ENCODE results near the gene SFI1. TPM values are rescaled to one million over a fixed set of nuclear protein-coding genes. Genes with fewer than 3 reads are reported as not detected.

The SFI1 gene
- total and polyA plus RNA-seq, 2 of the 8 experiments (the other 6 are each of a cell fraction or from before 2014, with no cell fraction given), result 10.4 to 30.1 TPM

DNA sequence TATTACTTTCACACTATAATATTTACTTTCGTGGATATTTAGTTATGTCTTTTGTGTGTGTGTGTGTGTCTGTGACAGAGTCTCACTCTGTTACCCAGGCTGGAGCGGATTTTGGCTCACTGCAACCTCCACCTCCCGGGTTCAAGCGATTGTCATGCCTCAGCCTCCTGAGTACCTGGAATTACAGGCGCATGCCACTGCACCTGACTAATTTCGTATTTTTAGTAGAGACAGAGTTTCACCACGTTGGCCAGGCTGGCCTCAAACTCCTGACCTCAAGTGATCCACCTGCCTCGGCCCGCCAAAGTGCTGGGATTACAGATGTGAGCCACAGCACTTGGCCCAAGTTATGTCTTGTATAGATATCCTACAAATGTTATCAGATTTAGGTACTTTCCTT, 155.8 kb downstream of the SFI1 start:
- Histone ChIP-seq H3K23ac (ENCODE audit: insufficient read length) (no peak overlapping the region), H3K4me1 (replicated peaks in 1 of 4; ENCODE audit: control insufficient read depth in 3 of 4, insufficient read depth in 4 of 4, low read length in 3 of 4) (peaks cover 0 to 8% (median 4%) of the 10 kb centered on the region in 4 experiments; a peak in 4 of 7 replicates), H3K27ac (ENCODE audit: low read depth, low read length) (no peak overlapping the region), H3K14ac (ENCODE audit: insufficient read length) (no peak overlapping the region), H4K20me1 (replicated peaks in 1 of 2; ENCODE audit: control insufficient read depth in 1 of 2, insufficient read depth in 2 of 2, low read length in 2 of 2) (peaks cover 0 to 9% of the 10 kb centered on the region in 2 experiments), H3K23me2 (ENCODE audit: low read depth, low read length) (no peaks in the 10 kb centered on the region), H4K5ac (ENCODE audit: insufficient read length, low read depth, low read length) (no peak overlapping the region), H2AK5ac (ENCODE audit: low read depth, low read length) (no peak overlapping the region; the same call in 1 of the 2 replicates), H2BK15ac (ENCODE audit: low read length) (no peak overlapping the region), H2BK5ac (ENCODE audit: low read depth, low read length) (no peak overlapping the region), H3K36me3 (ENCODE audit: control insufficient read depth in 2 of 4, insufficient read depth in 4 of 4, low read length in 3 of 4) (peaks cover 0 to 13% (median 2%) of the 10 kb centered on the region in 4 experiments; a peak in 5 of 8 replicates), H2BK12ac (ENCODE audit: low read depth, low read length) (no peak overlapping the region), H3K79me2 (ENCODE audit: control insufficient read depth in 1 of 2, insufficient read depth in 2 of 2, low read length in 2 of 2) (peaks cover 0 to 71% of the 10 kb centered on the region in 2 experiments; a peak in 3 of 4 replicates), H3K4ac (replicated peaks; ENCODE audit: insufficient read length, low read depth, low read length) (no peak overlapping the region), H2AFZ (ENCODE audit: low read length) (no peak overlapping the region), H3K79me1 (ENCODE audit: low read depth, low read length) (peaks cover 9% of the 10 kb centered on the region), H3K18ac (ENCODE audit: extremely low read depth, low read length) (no peak overlapping the region), H2BK120ac (replicated peaks; ENCODE audit: low read depth, low read length) (no peak overlapping the region), H3K4me2 (ENCODE audit: insufficient read depth in 1 of 2, low read depth in 2 of 2, low read length in 2 of 2) (no peak overlapping the region), H4K8ac (ENCODE audit: extremely low read depth, insufficient read depth, low read length) (no peak overlapping the region), H4K91ac (replicated peaks; ENCODE audit: insufficient read length, low read length) (no peak overlapping the region), H2BK20ac (ENCODE audit: low read length) (no peak overlapping the region), H3K4me3 (ENCODE audit: extremely low read depth in 1 of 4, insufficient read depth in 2 of 4, low read depth in 3 of 4, low read length in 4 of 4) (no peak overlapping the region), H3K9ac (replicated peaks in 1 of 4; ENCODE audit: extremely low read depth in 1 of 4, low read depth in 3 of 4, low read length in 3 of 4) (no peak overlapping the region), H3K27me3 (replicated peaks in 1 of 4; ENCODE audit: control insufficient read depth in 3 of 4, extremely low read depth in 1 of 4, insufficient read depth in 3 of 4, low read length in 3 of 4) (no peaks in the 10 kb centered on the region), H3K9me3 (ENCODE audit: insufficient read depth in 2 of 2, low read depth in 1 of 2, low read length in 1 of 2) (no peaks in the 10 kb centered on the region), H3K56ac (replicated peaks; ENCODE audit: insufficient read length, low read depth, low read length) (no peak overlapping the region)
- ChIA-PET CTCF (ENCODE audit: partially characterized antibody) (no interaction called here), POLR2A (ENCODE audit: partially characterized antibody) (no interaction called here)
- TF ChIP-seq POLR2A (IDR thresholded peaks at IDR 0.05; ENCODE audit: control extremely low read depth in 1 of 2, low read depth in 2 of 2, low read length in 2 of 2), result no peak
- WGBS, 2 experiments (ENCODE audit: extremely low coverage in 1 of 2, insufficient coverage in 1 of 2, insufficient read length in 1 of 2, insufficient replicate concordance in 2 of 2, low coverage in 1 of 2, low lambda C conversion rate in 2 of 2, missing lambda C conversion rate in 1 of 2), result 91% methylated on average over 9 of the region's 9 CpGs; no CpG with 5 or more reads in 1 of the 2 experiments
- DNase-seq (ENCODE audit: low read depth in 1 of 2, low spot score in 2 of 2) (no peak), FAIRE-seq (no peak)
